ENCODE measurements around the gene SHF.

GRCh38 chr15:45120081-45120972 lies 67.4 kb downstream of the SHF start:
- TF ChIP-seq CTCF (conservative IDR thresholded peaks at IDR 0.05; ENCODE audit: low read length) (no peak), EZH2phosphoT487 (IDR thresholded peaks at IDR 0.05; ENCODE audit: borderline replicate concordance) (no peak)

All from Loucy (cell line).